CD4-positive, alpha-beta T cell treated with Interleukin-17A for 4 hours (primary cell): ENCODE results near the gene MORN1.
"Not testable (repeated sequence)": the region's sequence is repeated elsewhere in the genome, so short reads cannot be mapped to it uniquely, and the experiment has no call there.

ENCODE experiments used
- DNase-seq: peaks from one replicate; pipeline ENCODE4 v3.0.0-alpha.2; 2020; ENCODE audit warnings: mixed read lengths

MORN1 gene

DNA sequence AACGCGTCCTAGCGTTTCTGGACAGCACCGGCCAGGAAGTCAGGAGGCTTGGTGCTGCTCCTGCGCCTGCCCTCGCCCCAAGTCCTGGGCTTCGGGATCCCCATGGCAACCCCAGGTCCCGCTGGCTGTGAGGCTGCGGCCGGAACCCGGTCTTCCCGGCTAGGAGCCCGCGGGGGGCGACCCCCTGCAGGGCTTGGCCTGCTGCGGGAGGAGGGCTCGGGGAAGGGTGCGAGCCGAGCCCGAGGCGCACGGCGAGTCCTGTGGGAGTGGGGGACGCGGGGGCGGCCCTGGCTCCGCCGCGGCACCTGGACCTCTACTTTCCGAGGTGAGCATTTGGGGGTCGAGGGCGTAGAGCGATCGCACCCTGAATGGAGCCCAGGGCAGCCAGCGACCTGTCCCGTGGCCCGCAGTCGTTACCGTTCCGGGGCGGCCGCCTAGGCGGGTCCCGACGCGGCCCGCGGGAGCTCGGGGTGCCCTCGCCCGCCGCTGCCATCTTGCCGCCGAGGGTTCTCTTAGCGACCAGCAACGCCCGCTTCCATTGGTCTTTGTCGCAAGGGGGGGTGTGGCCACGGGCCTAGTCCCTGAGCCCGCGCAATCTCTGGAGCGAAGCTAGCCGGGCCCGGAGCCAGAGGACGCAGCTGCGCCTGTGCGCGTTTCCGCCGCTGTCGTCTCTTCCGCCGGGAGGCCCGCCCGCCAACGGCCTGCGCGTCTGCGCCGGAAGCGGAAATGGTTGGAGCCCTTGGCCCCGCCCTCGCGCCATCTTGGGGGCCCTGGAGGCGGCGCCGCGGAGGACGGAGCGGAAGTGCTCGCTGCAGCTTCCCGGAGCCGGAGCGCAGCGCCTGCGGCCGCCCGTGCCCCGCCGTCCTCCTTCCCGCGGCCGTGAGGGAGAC is at the start of gene MORN1, which contains the start of gene RER1:
Gene MORN1, minus strand, starts transcription at position 514 of the 890 bp plus-strand sequence. Its CDS starts 21 bp downstream, at position 493.
Gene RER1, plus strand, starts transcription at position 801 of the 890 bp plus-strand sequence. CDS start 3,950 bp downstream, outside the sequence.
- peak; percentile 99 for DNase-seq

DNA sequence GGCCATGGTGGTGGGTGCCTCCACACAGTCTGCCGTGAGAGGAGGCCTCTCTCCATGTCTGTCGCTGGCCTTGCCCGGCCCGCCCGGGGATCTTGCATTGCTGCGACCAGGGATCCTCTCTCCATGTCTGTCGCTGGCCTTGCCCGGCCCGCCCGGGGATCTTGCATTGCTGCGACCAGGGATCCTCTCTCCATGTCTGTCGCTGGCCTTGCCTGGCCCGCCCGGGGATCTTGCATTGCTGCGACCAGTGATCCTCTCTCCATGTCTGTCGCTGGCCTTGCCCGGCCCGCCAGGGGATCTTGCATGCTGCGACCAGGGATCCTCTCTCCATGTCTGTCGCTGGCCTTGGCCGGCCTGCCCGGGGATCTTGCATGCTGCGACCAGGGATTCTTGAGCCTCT is 49.0 kb upstream of the MORN1 start:
- not testable (repeated sequence) for DNase-seq

DNA sequence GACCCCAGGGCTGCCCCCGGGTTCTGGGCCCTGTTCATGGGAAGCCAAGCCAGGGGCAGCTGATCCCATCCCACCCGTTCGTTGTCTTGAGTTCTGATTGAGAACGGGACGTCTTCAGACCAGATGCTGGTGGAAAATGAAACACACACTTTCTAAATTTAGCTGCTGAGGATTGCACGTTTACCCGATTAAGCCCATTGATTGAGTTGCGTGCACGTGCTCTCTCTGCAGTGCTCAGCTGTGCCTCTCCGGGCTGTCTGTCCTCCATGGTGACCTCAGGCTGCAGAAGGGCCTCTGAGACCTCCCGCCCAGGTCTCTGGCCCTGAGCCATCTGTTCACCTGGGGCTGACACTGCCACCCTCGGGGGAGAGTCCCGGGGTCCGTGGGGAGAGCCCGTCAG is 48.0 kb upstream of the MORN1 start:
- no peak for DNase-seq

DNA sequence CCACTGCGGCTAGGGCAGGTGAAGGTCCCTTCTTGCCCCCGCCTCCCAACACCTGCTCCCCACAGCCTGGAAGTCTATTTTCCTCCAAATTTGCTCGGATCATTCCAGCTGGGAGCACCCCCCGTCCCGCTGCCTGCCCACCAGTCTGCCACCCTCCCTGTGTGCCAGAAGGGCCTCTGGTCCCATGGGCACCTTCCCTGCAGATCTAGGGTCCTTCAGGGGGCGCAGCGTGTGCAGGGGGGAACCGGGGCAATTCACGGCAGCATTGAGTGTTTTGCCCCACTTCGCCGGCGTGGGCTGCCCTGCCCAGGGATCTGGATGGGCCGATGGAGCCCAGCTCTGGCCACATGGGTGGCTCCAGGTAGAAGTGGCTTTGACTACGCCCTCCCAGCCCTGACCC is 47.3 kb upstream of the MORN1 start:
- DNase-seq = no peak

DNA sequence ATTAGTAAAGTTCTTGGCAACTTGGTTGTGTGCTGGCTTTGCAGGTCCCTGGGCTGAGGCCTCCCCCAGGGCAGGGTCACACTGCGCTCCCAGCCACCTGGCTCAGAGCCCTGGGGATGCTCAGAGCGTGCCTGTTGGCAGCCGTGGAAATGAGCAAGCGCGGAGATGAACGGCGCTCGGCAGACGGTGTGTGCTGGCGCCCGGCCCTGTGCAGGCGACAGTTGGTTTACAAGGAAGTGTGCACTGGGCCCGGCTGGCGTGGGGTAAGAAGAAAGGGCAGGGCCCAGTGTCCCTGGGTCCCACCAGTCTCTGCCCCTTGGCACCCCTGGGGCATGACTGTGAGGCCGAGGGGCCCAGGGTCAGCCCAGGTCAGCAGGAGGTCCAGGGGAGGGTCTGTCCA is 46.7 kb upstream of the MORN1 start:
- DNase-seq = no peak

DNA sequence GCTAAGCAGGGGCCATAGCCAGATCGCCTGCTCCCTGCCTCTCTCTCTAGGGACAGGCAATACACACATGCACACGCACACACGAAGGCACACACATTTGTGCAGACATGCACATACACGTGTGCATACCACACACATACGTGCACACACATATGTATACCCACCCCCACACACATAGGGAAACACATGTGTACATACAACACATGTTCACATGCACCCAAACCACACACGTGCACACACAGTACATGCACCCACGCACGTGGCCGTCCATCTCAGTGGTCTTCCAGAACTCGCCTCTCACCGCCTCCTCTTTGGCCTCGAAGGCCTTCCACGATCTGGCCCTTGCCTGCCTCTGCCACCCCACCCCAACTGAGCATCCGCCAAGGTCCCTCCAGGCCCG is 46.3 kb upstream of the MORN1 start:
- DNase-seq = no peak

DNA sequence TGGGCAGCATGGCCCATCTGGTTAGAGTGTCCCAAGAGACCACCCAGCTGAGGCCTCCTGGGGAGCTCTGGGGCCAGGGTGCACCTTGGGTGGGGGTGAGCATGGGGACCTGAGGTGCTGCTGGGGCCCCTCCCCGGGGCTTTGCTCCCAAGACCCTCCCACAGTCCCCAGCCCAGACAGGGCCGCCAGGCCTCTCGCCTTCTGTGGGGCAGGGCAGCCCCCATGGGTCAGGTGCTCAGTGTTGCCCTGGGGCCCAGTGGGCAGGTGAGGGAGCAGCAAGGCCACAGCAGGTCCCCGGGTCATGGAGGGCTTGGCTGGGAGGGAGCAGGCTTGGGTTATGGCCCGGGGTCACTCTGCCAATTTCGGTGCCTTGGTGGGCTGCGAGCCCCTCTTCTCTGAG is 45.5 kb upstream of the MORN1 start:
- no peak for DNase-seq

DNA sequence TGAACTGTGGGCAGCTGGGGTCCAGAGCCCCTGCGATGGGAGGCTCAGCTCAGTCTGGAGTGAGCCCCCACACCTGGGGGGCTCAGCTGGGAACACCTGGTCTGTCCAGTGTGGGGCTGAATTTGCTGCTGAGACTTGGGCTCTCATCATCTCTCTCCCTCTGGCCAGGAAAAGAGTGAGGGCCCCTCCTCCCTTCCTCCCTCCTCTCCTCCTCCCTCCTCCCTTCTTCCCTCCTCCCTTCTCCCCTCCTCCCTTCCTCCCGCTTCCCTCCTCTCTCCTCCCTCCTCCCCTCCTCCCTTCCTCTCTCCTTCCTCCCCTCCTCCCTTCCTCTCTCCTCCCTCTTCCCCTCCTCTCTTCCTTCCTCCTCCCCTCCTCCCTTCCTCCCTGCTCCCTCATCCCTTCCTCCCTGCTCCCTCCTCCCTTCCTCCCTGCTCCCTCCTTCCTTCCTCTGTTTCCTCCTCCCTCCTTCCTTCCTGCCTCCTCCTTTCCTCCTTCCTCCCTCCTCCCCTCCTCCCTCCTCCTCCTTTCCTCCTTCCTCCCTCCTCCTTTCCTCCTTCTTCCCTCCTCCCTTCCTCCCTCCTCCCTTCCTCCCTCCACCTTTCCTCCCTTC is 44.5 kb upstream of the MORN1 start:
- no peak for DNase-seq

DNA sequence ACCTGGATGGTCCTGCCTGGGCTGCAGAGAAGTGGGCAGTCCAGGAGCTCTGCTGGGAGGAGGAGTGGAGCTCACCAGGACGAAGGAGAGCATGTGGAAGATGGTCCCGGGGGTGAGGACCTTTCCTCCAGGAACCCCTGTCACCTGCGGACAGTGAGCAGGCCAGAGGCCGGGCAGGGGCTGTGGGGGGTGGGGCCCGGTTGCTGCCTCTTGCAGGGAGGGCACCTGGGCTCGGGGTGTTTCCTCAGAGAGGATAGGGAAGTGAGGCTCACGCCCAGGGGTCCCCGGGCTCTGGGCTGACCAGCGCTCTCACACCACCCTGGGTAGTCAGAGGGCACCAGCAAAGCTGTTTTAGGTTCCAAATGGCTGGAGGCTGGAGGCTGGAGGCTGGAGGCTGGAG is 43.7 kb upstream of the MORN1 start:
- no peak for DNase-seq

DNA sequence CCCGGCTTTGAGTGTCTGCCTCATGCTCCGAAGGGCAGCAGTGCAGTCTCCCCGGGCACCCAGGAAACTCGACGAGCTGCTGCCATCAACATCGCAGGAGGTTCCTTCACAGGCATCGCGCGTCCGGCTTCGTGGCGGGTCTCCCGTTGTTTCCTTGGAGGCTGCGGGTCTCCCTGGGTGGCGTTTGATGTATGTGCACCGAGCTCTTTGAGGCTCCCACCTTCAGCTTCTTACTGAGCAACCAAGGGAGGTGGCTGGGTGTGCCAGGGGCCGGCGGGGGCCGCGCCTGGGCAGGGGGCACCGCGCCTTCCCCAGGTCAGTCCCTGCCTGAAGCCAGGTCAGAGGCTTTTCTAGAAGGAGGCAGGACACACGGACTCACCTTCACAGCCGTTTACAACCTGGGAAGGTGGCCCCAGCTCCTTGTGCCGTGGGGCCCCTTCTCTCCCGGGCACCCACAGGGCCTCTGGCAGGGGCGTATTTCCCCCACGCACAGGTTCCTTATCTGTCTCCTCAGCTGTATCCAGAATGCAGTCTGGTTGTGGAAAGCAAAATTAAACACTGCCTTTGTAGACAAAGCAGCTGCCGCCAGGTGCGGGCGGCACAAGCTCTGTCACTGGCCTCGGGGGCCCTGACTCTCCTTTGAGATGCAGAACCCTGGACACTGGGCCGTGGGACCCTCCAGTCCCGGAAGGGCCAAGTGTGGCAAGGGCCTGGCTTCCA is 42.7 kb upstream of the MORN1 start:
- no peak for DNase-seq

DNA sequence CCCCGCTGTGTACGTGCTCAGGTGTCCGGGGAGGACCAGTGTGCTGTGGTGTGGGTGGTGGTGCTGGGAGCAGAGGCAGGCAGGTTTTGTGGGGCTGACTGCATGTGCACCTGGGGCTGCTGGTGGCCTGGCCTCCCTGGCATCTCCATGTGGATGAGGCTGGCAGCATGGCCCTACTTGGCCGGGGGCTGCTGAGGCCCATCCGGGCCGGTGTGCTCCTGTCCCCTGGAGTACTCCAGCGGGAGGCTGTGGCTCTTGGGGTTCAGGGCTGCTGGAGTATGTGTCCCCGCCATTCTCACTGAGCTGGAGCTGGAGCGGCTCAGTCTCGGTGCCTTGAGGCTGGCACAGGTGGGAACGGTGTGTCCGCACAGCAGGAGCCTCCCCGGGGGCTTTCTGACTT is 41.8 kb upstream of the MORN1 start:
- DNase-seq = no peak

DNA sequence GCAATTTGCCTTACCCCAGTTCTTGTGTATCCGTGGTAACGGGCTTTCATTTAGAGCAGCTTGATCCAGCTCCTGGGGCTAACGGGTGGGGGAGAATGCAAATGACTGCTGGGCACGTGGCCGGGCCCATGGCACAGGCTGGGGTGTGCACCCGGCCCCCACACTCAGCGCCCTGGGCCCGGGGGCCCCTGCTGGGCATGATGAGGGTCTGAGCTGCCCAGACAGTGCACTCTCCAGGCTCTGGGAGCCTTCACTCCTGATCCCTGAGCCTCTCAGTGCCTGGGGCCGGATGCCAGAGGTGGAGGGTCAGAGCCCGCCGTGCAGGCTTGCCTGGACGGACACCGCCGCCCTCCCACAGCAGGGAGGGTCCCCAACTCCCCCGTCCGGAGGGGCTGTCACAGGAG is 41.1 kb upstream of the MORN1 start:
- no peak for DNase-seq

DNA sequence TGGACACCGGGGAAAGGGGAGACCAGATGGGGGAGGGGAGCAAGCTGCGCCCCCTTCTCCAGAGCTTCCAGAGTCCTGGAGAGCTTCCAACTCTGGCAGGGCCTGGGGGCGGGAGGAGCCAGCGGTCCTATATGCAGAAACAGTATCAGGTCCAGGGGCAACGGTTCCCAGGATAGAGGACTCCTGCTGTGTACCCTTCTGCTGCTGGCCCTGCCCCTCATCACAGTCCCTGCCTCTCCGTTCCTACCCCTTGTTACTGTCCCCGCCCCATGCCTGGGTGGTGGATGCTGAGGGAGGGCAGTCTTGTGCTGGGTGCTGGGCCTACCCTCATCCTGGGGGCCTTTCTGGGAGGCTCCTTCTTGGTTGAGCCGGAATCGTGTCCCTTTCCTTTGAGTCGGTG is 40.2 kb upstream of the MORN1 start:
- DNase-seq = no peak

DNA sequence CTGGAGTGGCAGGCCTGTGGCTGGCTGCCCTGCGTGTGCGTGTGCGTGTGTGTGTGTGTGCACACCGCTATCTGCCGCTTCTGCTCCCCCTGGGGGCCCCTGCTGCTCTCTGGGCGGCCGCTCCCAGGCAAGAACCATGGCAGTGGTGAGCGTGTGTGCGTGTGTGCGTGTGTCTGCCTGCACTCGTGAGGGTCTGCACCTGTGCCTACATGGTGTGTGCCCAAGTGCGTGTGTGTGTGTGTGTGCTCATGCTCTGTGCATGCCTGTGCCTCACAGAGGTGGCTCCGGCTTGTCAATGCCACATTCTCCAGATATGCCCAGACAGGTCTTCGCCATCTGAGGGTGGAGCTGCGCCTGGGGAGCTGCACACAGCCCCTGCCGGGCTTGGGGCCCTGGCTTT is 39.7 kb upstream of the MORN1 start:
- DNase-seq = no peak

DNA sequence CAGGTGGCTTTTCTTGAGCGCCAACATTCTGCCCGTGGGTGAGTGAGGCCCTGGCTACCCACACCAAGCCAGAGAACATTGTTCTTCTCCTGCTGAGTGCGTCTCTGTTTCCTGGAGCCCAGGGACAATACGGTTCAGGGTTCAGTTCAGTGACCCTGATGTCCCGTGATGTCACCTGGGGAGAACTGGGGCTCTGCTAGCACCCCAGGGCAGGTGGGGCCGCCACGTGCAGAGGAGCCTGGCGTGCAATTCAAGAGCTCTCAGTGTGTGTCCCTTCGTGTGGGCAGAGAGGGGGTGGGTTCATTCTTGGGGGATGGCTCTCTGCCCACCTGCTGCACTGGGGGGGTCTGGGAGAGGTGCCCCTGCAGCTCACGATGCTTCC is 39.2 kb upstream of the MORN1 start:
- DNase-seq = no peak

DNA sequence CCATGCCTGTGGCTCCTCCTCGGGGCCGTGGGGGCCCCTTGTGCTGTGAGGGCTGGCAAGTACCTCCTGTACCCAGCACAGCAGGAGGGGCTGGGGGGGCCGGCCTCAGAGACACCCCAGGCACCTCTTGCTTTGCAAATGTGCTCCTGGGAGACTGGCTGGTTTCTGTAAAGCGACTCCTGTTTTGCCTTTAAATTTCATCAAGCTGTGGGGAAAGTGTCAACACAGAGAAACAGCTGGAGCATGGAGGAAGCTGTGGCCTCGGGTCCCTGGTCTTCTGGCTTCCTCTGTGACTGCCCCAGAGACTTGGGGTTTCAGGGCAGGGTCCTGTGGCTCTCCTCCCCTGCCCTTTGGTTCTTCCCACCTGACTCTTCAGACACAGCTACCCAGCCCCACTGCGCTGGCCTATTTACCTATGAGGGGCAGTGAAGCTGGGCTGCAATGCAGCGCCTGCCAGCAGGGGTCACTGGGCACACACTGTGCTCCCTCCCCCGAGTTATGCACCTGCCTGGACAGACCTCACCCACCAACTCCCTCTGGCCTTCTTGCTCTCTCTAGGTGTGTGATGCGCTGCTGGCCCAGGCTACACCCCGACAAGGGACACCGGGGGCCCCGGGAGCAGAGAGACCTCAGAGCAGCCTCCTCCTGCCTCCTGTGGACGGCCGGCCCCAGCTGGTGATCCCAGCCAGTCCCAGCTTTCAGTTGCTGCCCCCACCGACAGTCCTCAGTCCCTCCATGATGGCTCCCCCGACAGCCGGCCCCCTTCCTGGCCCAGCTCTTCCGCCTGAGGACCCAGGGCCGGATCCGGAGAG is 38.6 kb upstream of the MORN1 start:
- DNase-seq = no peak

DNA sequence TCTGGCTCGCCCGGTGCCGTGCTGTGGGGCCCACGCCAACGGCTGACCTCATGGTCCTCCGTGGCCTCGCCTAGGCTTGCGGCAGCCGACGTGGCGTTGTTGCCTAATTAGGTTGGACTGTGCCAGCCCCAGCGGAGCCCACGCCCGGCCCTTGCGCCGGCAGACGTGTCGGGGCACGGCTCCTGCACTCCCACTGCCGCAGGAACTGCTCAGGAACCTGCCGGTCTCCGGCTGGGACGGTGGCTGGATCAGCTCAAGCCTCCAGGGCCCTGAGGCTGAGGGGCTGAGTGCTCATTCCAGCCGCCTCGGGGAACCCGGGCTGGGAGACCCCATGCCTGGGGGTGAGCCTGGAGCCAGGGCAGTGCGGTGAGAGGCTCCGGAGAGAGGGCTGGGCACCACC is 37.1 kb upstream of the MORN1 start:
- DNase-seq = no peak

DNA sequence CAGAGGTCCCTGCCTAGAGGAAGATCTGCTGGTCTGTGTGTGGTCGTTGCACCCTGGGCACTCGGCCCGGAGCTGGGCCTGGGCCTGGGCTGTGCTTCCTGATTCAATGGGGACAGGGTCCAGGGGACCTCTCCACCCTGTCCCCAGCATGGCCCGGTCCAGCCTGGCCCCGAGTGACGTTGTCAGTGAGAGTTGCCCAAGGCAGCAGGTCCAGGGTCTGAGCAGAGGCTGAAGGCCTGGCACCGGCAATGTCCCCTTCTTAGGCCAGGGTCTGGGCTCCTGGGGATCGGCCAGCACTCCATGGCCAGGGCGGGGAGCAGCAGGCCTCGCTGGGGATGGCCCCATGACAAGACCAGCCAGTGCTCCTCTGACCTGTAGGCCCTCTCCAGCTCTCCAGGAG is 36.6 kb upstream of the MORN1 start:
- no peak for DNase-seq

DNA sequence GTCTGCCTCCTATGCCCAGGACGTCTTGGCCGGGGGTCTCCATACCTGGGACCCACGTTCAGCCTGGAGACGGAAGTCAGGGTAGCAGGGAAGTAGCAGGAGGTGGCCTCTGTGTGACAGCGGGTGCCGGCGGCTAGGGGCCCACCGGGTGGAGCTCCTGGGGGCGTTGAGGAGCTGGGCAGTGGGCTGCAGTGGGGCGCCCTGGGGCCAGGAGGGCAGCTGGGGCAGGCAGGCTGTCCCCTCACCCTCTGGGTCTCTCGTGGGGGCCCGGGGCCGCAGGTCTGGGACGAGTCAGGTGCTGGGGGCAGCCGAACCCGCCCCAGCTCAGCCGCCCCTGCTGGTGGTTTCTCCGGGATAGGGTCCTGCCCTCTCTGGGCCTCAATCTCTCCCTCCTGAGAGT is 35.7 kb upstream of the MORN1 start:
- no peak for DNase-seq

DNA sequence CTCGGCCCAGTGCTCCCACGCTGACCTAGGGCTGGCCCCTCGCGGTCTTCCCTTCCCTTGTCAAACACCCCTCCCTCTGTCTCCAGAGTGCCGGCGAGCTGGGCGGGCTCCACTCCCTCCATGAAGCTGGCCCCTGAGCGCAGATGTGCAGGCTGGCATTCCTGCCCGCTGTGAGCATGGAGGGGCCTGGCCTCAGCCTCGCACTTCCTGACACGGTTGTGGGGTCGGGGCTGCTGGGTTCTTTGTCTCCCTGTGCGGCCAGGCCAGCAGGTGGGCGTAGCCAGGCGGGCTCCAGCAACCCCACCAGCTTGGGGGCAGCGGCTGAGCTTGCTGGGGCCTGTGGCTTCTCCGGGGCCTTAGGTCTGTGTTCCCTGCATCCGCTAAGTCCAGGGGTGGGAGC is 35.2 kb upstream of the MORN1 start:
- no peak for DNase-seq

DNA sequence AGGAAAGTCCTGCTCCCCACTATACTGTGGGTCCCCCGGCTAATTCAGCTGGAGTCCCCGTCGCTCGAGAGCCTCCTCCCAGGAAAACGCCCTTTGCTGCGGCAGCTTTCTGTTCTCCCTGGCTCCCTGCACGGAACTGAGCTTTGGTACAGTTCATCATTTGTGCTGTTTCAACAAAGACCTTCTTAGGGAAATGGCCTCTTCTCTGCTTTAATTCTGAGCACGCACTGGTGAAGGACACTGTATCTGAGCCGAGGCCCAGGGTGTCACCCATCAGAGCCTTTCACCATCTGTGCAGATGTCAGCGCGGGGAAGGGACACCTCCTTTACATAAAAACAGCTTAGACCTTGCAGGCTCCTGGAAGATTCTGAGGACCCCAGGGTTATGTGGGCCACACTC is 34.5 kb upstream of the MORN1 start:
- DNase-seq = no peak

DNA sequence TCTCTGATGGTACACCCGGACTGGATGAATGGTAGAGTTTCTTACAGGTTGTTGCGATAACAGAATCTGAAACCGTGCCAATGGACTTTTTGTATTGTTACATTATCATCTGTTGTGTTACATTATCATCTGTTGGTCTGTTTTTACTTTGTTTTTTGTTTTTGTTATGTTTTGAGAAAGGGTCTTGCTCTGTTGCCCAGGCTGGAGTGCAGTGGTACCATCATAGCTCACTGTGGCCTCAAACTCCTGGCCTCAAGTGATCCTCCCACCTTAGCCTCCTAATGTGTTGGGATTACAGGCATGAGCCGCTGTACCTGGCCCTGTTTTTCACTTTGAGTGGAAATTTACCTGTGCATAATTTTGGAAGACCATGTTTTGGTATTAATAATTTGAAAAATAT is 31.2 kb upstream of the MORN1 start:
- no peak for DNase-seq

DNA sequence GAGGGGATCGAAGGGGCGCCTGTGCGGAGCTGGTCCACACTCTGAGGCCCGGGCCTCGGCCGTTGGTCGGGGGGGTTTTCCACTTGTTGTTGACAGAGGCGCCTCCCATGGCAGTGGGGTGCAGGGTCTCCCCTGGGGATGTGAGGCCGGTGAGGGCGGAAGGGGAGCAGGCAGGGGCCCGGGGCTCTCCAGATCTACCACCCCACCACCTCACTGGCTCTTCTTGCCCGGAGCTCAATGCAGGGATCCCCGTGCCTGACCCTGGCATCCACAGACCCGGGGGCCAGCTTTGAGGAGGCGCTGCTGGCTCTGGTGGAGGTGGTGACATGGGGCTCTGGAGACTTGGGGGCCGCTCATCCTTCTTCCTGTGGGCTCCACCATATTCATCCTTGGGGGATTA is 28.1 kb upstream of the MORN1 start:
- DNase-seq = no peak
